ENCODE results near the gene SLC35F4. TPM values are rescaled to one million over a fixed set of nuclear protein-coding genes. Genes with fewer than 3 reads are reported as not detected.
"Not testable (repeated sequence)": the region's sequence is repeated elsewhere in the genome, so short reads cannot be mapped to it uniquely, and the experiment has no call there.

The SLC35F4 gene
- total RNA-seq, 1 donor from 2014 or later, result not detected

DNA sequence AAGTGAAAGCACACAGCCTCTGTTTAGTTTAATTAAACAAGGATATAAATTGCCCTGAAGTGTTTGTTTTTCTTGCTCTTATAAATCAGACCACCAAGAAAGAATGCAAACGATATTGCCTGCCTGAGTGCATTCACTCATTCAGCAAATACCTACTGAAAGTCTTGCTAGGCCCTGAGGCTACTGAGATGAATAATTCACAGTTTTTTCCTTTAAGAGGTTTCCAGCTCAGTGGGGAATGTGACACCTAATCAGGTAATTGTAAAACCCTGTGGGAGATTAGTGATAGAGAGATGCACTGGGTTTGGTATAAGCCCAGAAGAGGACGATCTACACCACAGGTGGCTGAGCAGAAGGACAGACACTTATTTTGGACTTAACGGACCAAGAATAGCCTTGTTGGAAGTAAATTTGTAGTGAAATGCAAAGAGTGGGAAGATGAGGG lies 151.4 kb downstream of the SLC35F4 start:
- peak; percentile 48 for DNase-seq (ENCODE audit: low read depth)
- no peak overlapping the region for H3K4me3 ChIP-seq (ENCODE audit: low read depth, low read length)
- TF ChIP-seq, protein P1, sequence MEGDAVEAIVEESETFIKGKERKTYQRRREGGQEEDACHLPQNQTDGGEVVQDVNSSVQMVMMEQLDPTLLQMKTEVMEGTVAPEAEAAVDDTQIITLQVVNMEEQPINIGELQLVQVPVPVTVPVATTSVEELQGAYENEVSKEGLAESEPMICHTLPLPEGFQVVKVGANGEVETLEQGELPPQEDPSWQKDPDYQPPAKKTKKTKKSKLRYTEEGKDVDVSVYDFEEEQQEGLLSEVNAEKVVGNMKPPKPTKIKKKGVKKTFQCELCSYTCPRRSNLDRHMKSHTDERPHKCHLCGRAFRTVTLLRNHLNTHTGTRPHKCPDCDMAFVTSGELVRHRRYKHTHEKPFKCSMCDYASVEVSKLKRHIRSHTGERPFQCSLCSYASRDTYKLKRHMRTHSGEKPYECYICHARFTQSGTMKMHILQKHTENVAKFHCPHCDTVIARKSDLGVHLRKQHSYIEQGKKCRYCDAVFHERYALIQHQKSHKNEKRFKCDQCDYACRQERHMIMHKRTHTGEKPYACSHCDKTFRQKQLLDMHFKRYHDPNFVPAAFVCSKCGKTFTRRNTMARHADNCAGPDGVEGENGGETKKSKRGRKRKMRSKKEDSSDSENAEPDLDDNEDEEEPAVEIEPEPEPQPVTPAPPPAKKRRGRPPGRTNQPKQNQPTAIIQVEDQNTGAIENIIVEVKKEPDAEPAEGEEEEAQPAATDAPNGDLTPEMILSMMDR (conservative IDR thresholded peaks at IDR 0.05; ENCODE audit: low read depth, low read length), result no peak

DNA sequence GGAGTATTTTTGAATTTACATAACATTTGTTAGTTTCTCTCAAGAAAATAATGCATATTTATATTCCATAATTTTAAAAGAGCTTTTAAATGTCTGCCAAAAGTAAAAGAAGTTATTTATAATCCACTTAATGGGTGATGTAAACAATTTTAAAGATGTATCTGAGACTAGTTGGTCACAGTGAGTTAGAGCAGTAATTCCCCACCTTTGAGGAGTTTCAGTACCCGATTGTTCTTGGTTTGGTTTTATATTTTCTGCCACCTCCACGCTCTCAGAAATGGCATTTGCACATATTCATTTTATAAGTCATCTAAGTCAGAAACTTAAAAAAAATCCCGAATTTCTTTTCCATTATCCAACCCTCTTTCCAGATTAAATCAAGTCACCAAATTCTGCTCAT lies 153.2 kb downstream of the SLC35F4 start:
- H3K4me3 ChIP-seq (ENCODE audit: low read depth, low read length), result no peak overlapping the region
- DNase-seq (ENCODE audit: low read depth), result no peak
- TF ChIP-seq, protein P1 (conservative IDR thresholded peaks at IDR 0.05; ENCODE audit: low read depth, low read length), result no peak

DNA sequence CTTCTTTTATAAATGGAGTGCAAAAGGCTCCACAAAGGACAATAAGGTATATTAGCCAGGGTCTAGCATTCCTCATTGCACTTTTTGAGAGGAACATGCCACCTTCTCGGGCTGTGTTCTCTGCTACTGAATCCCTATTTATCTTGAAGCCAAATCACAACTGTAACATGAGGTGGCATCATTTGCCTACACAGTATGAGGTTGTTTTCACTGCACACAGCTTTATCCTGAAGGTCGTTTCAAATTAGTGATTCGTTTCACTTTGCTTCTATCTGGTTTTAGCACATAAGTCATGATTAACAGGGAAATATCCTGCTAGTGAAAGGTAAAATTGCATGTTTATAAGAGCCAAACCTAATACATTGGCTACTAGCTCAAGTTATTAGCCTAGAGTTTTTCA lies 153.8 kb downstream of the SLC35F4 start:
- DNase-seq (ENCODE audit: low read depth), result no peak
- TF ChIP-seq, protein P1 (conservative IDR thresholded peaks at IDR 0.05; ENCODE audit: low read depth, low read length), result peak; percentile 42
- no peak overlapping the region for H3K4me3 ChIP-seq (ENCODE audit: low read depth, low read length)

DNA sequence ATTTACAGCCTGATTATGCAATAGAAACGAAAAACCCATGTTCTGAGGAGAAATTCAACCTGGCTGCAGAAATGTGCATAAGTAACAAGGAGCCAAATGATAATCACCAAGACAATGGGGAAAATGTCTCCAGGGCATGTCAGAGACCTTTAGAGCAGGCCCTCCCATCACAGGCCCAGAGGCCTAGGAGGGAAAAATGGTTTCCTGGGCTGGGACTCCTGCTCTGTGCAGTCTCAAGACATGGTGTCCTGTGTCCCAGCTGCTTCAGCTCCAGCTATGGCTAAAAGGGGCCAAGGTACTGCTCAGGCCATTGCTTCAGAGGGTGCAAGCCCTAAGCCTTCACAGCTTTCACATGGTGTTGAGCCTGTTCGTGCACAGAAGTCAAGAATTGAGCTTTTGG lies 156.0 kb downstream of the SLC35F4 start:
- no peak for DNase-seq (ENCODE audit: low read depth)
- TF ChIP-seq, protein P1 (conservative IDR thresholded peaks at IDR 0.05; ENCODE audit: low read depth, low read length), result no peak
- no peak overlapping the region for H3K4me3 ChIP-seq (ENCODE audit: low read depth, low read length)

DNA sequence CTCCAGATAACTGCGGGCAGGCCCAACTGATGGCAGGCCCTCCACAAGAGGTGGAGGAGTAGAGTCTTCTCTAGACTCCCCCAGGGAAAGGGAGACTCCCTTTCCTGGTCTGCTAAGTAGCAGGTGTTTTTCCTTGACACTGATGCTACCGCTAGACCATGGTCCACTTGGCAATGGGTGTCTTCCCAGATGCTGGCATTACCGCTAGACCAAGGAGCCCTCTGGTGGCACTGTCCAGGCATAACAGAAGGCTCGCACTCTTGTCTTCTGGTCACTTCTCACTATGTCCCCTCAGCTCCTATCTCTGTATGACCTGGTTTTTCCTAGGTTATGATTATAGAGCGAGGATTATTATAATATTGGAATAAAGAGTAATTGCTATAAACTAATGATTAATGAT lies 156.8 kb downstream of the SLC35F4 start:
- not testable (repeated sequence) for DNase-seq (ENCODE audit: low read depth); H3K4me3 ChIP-seq (ENCODE audit: low read depth, low read length)

DNA sequence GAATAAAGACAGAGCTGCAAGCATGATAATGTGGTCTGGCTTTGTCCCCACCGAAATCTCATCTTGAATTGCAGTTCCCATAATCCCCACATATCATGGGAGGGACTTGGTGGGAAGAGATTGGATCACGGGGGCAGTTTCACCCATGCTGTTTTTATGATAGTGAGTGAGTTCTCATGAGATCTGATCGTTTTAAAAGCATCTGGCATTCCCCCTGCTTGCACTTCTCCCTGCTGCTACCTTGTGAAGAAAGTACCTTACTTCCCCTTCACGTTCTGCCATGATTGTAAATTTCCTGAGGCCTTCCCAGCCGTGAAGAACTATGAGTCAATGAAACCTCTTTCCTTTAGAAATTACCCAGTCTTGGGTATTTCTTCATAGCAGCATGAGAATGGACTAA lies 158.7 kb downstream of the SLC35F4 start:
- TF ChIP-seq, protein P1 (conservative IDR thresholded peaks at IDR 0.05; ENCODE audit: low read depth, low read length), result no peak
- no peak overlapping the region for H3K4me3 ChIP-seq (ENCODE audit: low read depth, low read length)

DNA sequence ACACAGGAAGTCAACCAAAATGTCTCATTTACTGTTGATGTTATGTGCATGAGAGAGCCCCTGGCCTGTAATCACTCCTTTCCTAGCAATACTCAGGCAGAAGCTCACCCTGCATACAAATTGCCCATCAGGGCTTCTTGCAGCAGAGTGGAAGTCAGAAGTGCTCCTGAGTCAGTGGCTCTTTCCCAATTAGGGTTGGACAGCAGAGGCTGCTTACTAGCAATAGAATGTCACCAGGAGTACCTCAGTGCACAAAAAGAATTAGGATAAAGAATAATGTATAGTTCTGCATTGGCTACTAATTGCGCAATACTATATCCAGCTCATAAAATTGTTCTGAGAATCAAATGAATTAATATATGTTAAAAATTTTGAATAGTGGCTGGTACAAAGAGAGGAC lies 161.1 kb downstream of the SLC35F4 start:
- TF ChIP-seq, protein P1 (conservative IDR thresholded peaks at IDR 0.05; ENCODE audit: low read depth, low read length), result no peak
- H3K4me3 ChIP-seq (ENCODE audit: low read depth, low read length), result no peak overlapping the region
- DNase-seq (ENCODE audit: low read depth), result no peak

More for the DNA sequence above, 158.7 kb downstream of the SLC35F4 start:
- DNase-seq (ENCODE audit: low read depth), result no peak
